K562 (cell line): ENCODE data around the gene ANXA10. TPM values are rescaled to one million over a fixed set of nuclear protein-coding genes. Genes with fewer than 3 reads are reported as not detected.

ENCODE experiments used
- ATAC-seq: fragments of 200-7000 bp; cut with Tn5 transposase; 3 replicates; pipeline ENCODE4 v1.9.1; 2020; ENCODE audit warnings: moderate library complexity
- BruUV-seq: library from RNA; stranded (reverse); fragments of 400-500 nt; replicated peaks from 2 replicates; lab custom pipeline; 2021; lab: Mats Ljungman, UMichigan
- CTCF ChIA-PET: fragments of 300-600 bp; formaldehyde crosslinking; extraction: SDS; loops from one replicate; lab custom pipeline; 2021; ENCODE audit warnings: low intra/inter-chr PET ratio; lab: Yijun Ruan, JAX
- POLR2A ChIA-PET: fragments of 300-600, 350-650 bp; sonication (Branson Sonifier 250); formaldehyde crosslinking; extraction: SDS; loops from one replicate; lab custom pipeline; 2021; ENCODE audit warnings: antibody characterized with exemption, inconsistent platforms; lab: Yijun Ruan, JAX
- DNase-seq, 4 experiments: peaks; one replicate each; pipeline versions ENCODE4 v3.0.0 to v3.0.0-alpha.2; 2011 to 2018; ENCODE audit warnings: low spot score in 3 of 4, mixed read lengths in 3 of 4; ENCODE audit errors: extremely low read depth in 1 of 4
- FAIRE-seq: peaks from 2 replicates; lab custom pipeline; 2011; peaks lifted over from hg19 to GRCh38; lab: Jason Lieb, UNC
- H2AFZ ChIP-seq: 2 replicates; pipeline ENCODE4 v1.6.0; 2011; ENCODE audit warnings: low read depth, low read length, control low read depth, inconsistent platforms
- H3K27ac ChIP-seq: fragments of 200-600 bp; 3 replicates; pipeline ENCODE4 v1.8.0; 2011; ENCODE audit warnings: low read depth, mild to moderate bottlenecking, control low read depth, inconsistent platforms, low read length, moderate library complexity, mixed read lengths; ENCODE audit errors: extremely low read depth
- H3K27me3 ChIP-seq, 2 experiments: fragments of 300-600 bp in 1 of 2; 2 replicates in 1 of 2; 3 replicates in 1 of 2; pipeline versions ENCODE4 v1.6.0 to v1.8.0; 2011; ENCODE audit warnings: inconsistent platforms in 2 of 2, low read length in 2 of 2, mild to moderate bottlenecking in 1 of 2, mixed read lengths in 1 of 2, moderate library complexity in 1 of 2; ENCODE audit not compliant: control insufficient read depth in 2 of 2, insufficient read depth in 2 of 2
- H3K36me3 ChIP-seq: fragments of 300-600 bp; 3 replicates; pipeline ENCODE4 v1.8.0; 2011; ENCODE audit warnings: mild to moderate bottlenecking, low read length, inconsistent platforms; ENCODE audit not compliant: control insufficient read depth, insufficient read depth
- H3K4me1 ChIP-seq, 2 experiments: fragments of 200-600 bp in 1 of 2; replicated peaks in 1 of 2; 2 replicates in 1 of 2; 3 replicates in 1 of 2; pipeline versions ENCODE4 v1.5.1 to v1.8.0; 2011; ENCODE audit warnings: inconsistent platforms in 2 of 2, low read length in 2 of 2, mild to moderate bottlenecking in 1 of 2, mixed read lengths in 1 of 2, moderate library complexity in 1 of 2; ENCODE audit not compliant: control insufficient read depth in 2 of 2, insufficient read depth in 2 of 2
- H3K4me2 ChIP-seq: 2 replicates; pipeline ENCODE4 v1.6.1; 2011; ENCODE audit warnings: low read length, control low read depth, inconsistent platforms, mixed read lengths; ENCODE audit not compliant: insufficient read depth
- H3K4me3 ChIP-seq: fragments of 200-600 bp; sonication (generic), shearing (Covaris generic); 2 replicates; pipeline ENCODE4 v1.5.1; 2016; ENCODE audit warnings: control low read depth, inconsistent platforms
- H3K79me2 ChIP-seq: fragments of 200-600 bp; 3 replicates; pipeline ENCODE4 v1.8.0; 2011; ENCODE audit warnings: low read length, inconsistent platforms; ENCODE audit not compliant: control insufficient read depth, insufficient read depth
- H3K9ac ChIP-seq, 2 experiments: 2 replicates each; pipeline versions ENCODE4 v1.6.0 to v1.6.1; 2011; ENCODE audit warnings: low read depth in 2 of 2, low read length in 2 of 2, control low read depth in 1 of 2, inconsistent platforms in 1 of 2, mild to moderate bottlenecking in 1 of 2, mixed read lengths in 1 of 2; ENCODE audit not compliant: insufficient read depth in 1 of 2
- H3K9me1 ChIP-seq: one replicate; pipeline ENCODE4 v1.6.0; 2011; ENCODE audit warnings: inconsistent platforms, mild to moderate bottlenecking, low read length, moderate library complexity; ENCODE audit not compliant: control insufficient read depth, insufficient read depth
- H3K9me3 ChIP-seq: replicated peaks from 2 replicates; pipeline ENCODE4 v1.5.1; 2011; ENCODE audit warnings: low read depth, low read length, inconsistent platforms; ENCODE audit not compliant: control insufficient read depth, insufficient read depth
- H4K20me1 ChIP-seq: replicated peaks from 2 replicates; pipeline ENCODE4 v1.6.1; 2011; ENCODE audit warnings: low read length, inconsistent platforms, mixed read lengths; ENCODE audit not compliant: control insufficient read depth, insufficient read depth
- ARID3A ChIP-seq: IDR thresholded peaks from 2 replicates; pipeline ENCODE4 v1.6.1; 2012; ENCODE audit warnings: low read depth, low read length, improper control_type of control experiment, borderline replicate concordance
- HDAC2 ChIP-seq: fragments of 450-650 bp; IDR thresholded peaks from 2 replicates; pipeline ENCODE4 v1.6.1; 2016; ENCODE audit warnings: mild to moderate bottlenecking
- MTA2 ChIP-seq: fragments of 450-650 bp; IDR thresholded peaks from 2 replicates; pipeline ENCODE4 v1.6.1; 2016; ENCODE audit warnings: low read depth
- PCBP1 ChIP-seq: fragments of 200-400 bp; formaldehyde crosslinking; IDR thresholded peaks from 2 replicates; pipeline ENCODE4 v1.6.1; 2018; ENCODE audit warnings: mild to moderate bottlenecking, low read depth, low read length; ENCODE audit not compliant: poor library complexity, severe bottlenecking
- ZBTB33 ChIP-seq: sonication (generic); formaldehyde crosslinking; IDR thresholded peaks from 2 replicates; pipeline ENCODE4 v1.8.1; 2023; ENCODE audit warnings: mild to moderate bottlenecking, missing genetic modification reagents
- ZNF124 ChIP-seq: sonication (generic); formaldehyde crosslinking; IDR thresholded peaks from 2 replicates; pipeline ENCODE4 v1.8.1; 2022; ENCODE audit warnings: missing genetic modification reagents
- ZNF395 ChIP-seq: fragments of 200-800 bp; sonication (Bioruptor generic); IDR thresholded peaks from 2 replicates; pipeline ENCODE4 v1.6.1; 2017; ENCODE audit warnings: missing genetic modification characterization, missing compliant biosample characterization
- WGBS: fragments of 100-300 bp; shearing (Covaris generic); methylation state at CpG from one replicate; pipeline ENCODE4 v1.1.6; 2016; ENCODE audit warnings: low coverage, mixed read lengths; ENCODE audit not compliant: insufficient coverage; ENCODE audit errors: missing lambda C conversion rate; 5-methylcytosine and 5-hydroxymethylcytosine counted together
- in situ Hi-C: fragments of 300-500 bp; cut with MboI; formaldehyde crosslinking; loops from 4 replicates; pipeline ENCODE4 v1.15.0; 2018; ENCODE audit warnings: inconsistent platforms, mixed read lengths
- intact Hi-C: fragments of 100-400 bp; cut with micrococcal nuclease; formaldehyde crosslinking; loops from 2 replicates; pipeline ENCODE4 v1.14.2; 2022
- polyA plus RNA-seq, 8 experiments: library from polyadenylated mRNA; depleted of rRNA in 4 of 8; stranded (reverse) in 5 of 8; unstranded in 3 of 8; fragments of >200 nt; fragmentation: Nextera tagmentation in 2 of 8; fragmentation: Illumina TruSeq in 1 of 8; extraction: Ambion mirVana in 2 of 8; extraction: Trizol in 1 of 8; gene quantifications; 2 replicates each; pipeline versions ENCODE4 v1.2.1 to v1.2.3, GENCODE V29; 2011 to 2014; ENCODE audit warnings: inconsistent platforms in 1 of 8, missing spikeins in 1 of 8
- total RNA-seq, 7 experiments: library from RNA; depleted of rRNA in 6 of 7; stranded (reverse); fragments of >200 nt in 6 of 7; fragmentation: Illumina TruSeq in 2 of 7; extraction: Trizol in 2 of 7; gene quantifications; 2 replicates each; pipeline versions ENCODE4 v1.2.1 to v1.2.3, GENCODE V29; 2011 to 2021; ENCODE audit warnings: low replicate concordance in 1 of 7

Gene ANXA10
- total and polyA plus RNA-seq, 9 of the 15 experiments (the other 6 are each of a cell fraction or from before 2014, with no cell fraction given) = not detected

GRCh38 chr4:168051526-168051925, 40.8 kb upstream of the ANXA10 start:
- intact Hi-C loops = no loop called here
- Histone ChIP-seq H3K4me3 (no peak overlapping the region), H3K27ac (no peak overlapping the region), H3K4me2 (no peak overlapping the region), H3K9me1 (no peaks in the 10 kb centered on the region), H3K9ac (no peak overlapping the region), H3K4me1 (no peaks in the 10 kb centered on the region), H2AFZ (no peak overlapping the region), H4K20me1 (no peaks in the 10 kb centered on the region), H3K79me2 (no peaks in the 10 kb centered on the region), H3K9me3 (no peaks in the 10 kb centered on the region), H3K27me3 (no peaks in the 10 kb centered on the region), H3K36me3 (no peaks in the 10 kb centered on the region)
- ChIA-PET POLR2A (no interaction called here), CTCF (no interaction called here)
- no peak for TF ChIP-seq HDAC2
- TF ChIP-seq PCBP1 = no peak
- no peak for TF ChIP-seq ZNF395 (CRISPR knock-in tag)
- in situ Hi-C loops = no loop called here
- DNase-seq (no peak), ATAC-seq (no peak), FAIRE-seq (no peak)
- no TSS peak for BruUV-seq

- H3K27ac ChIP-seq = no peak overlapping the region
- no peak for DNase-seq
- no peaks in the 10 kb centered on the region for H3K27me3 ChIP-seq
- no peak for ATAC-seq
- ChIA-PET POLR2A (no interaction called here), CTCF (no interaction called here)
- BruUV-seq = no TSS peak
- no peak overlapping the region for H3K9ac ChIP-seq
- H3K4me1 ChIP-seq = no peaks in the 10 kb centered on the region
- intact Hi-C loops = no loop called here
- H4K20me1 ChIP-seq = no peaks in the 10 kb centered on the region
- TF ChIP-seq ZNF124 (CRISPR knock-in tag) (no peak), ARID3A (no peak), ZBTB33 (CRISPR knock-in tag) (no peak), MTA2 (no peak)
- no peaks in the 10 kb centered on the region for H3K9me1 ChIP-seq
- no peak overlapping the region for H2AFZ ChIP-seq
- in situ Hi-C loops = no loop called here
- no peaks in the 10 kb centered on the region for H3K79me2 ChIP-seq
- H3K4me2 ChIP-seq = no peak overlapping the region
- no peak overlapping the region for H3K4me3 ChIP-seq
- H3K9me3 ChIP-seq = no peaks in the 10 kb centered on the region
- FAIRE-seq = no peak
- WGBS = 2% methylated on average over 3 of the region's 3 CpGs
- H3K36me3 ChIP-seq = no peaks in the 10 kb centered on the region
Measured at GRCh38 chr4:168057412-168057811, 34.9 kb upstream of the ANXA10 start.
